K562 (cell line): Measurements from ENCODE around the gene TFF2.

Experiments
- ARHGAP35 ChIP-seq: fragments of 450-650 bp; IDR thresholded peaks from 2 replicates; pipeline ENCODE4 v1.6.1; 2018; ENCODE audit not compliant: partially characterized antibody
- CTCF ChIP-seq, 3 experiments: IDR thresholded peaks in 2 of 3; conservative IDR thresholded peaks in 1 of 3; 2 replicates each; pipeline ENCODE4 v1.5.1; 2011 to 2012; ENCODE audit warnings: low read length in 3 of 3, mild to moderate bottlenecking in 3 of 3, control low read depth in 2 of 3, improper control_type of control experiment in 1 of 3, inconsistent platforms in 1 of 3, low read depth in 1 of 3, mixed read lengths in 1 of 3, moderate library complexity in 1 of 3; ENCODE audit not compliant: insufficient read depth in 2 of 3
- EZH2 ChIP-seq: IDR thresholded peaks from 2 replicates; pipeline ENCODE4 v1.6.1; 2012; ENCODE audit warnings: low read depth, mild to moderate bottlenecking, inconsistent platforms, low read length, borderline replicate concordance
- FOXJ2 ChIP-seq: fragments of 200-800 bp; sonication (Bioruptor generic); IDR thresholded peaks from 2 replicates; pipeline ENCODE4 v1.6.1; 2016; ENCODE audit warnings: missing genetic modification characterization, missing compliant biosample characterization
- KDM4B ChIP-seq, 2 experiments: fragments of 450-650 bp in 1 of 2; sonication (generic) in 1 of 2; IDR thresholded peaks; 2 replicates each; pipeline ENCODE4 v1.6.1; 2016 to 2017; ENCODE audit warnings: borderline replicate concordance in 2 of 2, antibody characterized with exemption in 1 of 2, low read depth in 1 of 2, mild to moderate bottlenecking in 1 of 2
- MXI1 ChIP-seq: IDR thresholded peaks from 2 replicates; pipeline ENCODE4 v1.6.1; 2011; ENCODE audit warnings: low read depth, mild to moderate bottlenecking, improper control_type of control experiment, low read length
- NR2C1 ChIP-seq, 2 experiments: fragments of 450-650 bp; IDR thresholded peaks; 2 replicates each; pipeline ENCODE4 v1.6.1; 2017; ENCODE audit warnings: mild to moderate bottlenecking in 2 of 2, antibody characterized with exemption in 1 of 2, inconsistent platforms in 1 of 2, missing compliant biosample characterization in 1 of 2, missing genetic modification characterization in 1 of 2
- ZBTB33 ChIP-seq: sonication (generic); formaldehyde crosslinking; IDR thresholded peaks from 2 replicates; pipeline ENCODE4 v1.8.1; 2023; ENCODE audit warnings: mild to moderate bottlenecking, missing genetic modification reagents
- ZNF263 ChIP-seq: sonication (generic); formaldehyde crosslinking; IDR thresholded peaks from 2 replicates; pipeline ENCODE4 v1.8.0; 2022; ENCODE audit warnings: mild to moderate bottlenecking, missing genetic modification reagents, borderline replicate concordance

- TF ChIP-seq KDM4B (IDR thresholded peaks at IDR 0.05; ENCODE audit: borderline replicate concordance in 2 of 2, low read depth in 1 of 2) (no peak), FOXJ2 (tag) (no peak), CTCF (IDR thresholded peaks at IDR 0.05 in 2 of 3, conservative IDR thresholded peaks at IDR 0.05 in 1 of 3; ENCODE audit: insufficient read depth in 2 of 3, low read depth in 1 of 3, low read length in 3 of 3) (no peak), ZNF263 (CRISPR knock-in tag) (no peak), MXI1 (no peak), NR2C1 (IDR thresholded peaks at IDR 0.05) (no peak), NR2C1 (tag; IDR thresholded peaks at IDR 0.05) (no peak), ZBTB33 (no peak), EZH2 (no peak), ARHGAP35 (no peak)
These were observed 37.3 kb downstream of the TFF2 start for GRCh38 chr21:42313501-42313969.
